ENCODE results near the gene DBT. TPM values are rescaled to one million over a fixed set of nuclear protein-coding genes. Genes with fewer than 3 reads are reported as not detected.

Gene DBT
- total and polyA plus RNA-seq, 2 of the 13 experiments (the other 11 are each of a cell fraction or from before 2014, with no cell fraction given) = 3.3 to 10.2 TPM

DNA sequence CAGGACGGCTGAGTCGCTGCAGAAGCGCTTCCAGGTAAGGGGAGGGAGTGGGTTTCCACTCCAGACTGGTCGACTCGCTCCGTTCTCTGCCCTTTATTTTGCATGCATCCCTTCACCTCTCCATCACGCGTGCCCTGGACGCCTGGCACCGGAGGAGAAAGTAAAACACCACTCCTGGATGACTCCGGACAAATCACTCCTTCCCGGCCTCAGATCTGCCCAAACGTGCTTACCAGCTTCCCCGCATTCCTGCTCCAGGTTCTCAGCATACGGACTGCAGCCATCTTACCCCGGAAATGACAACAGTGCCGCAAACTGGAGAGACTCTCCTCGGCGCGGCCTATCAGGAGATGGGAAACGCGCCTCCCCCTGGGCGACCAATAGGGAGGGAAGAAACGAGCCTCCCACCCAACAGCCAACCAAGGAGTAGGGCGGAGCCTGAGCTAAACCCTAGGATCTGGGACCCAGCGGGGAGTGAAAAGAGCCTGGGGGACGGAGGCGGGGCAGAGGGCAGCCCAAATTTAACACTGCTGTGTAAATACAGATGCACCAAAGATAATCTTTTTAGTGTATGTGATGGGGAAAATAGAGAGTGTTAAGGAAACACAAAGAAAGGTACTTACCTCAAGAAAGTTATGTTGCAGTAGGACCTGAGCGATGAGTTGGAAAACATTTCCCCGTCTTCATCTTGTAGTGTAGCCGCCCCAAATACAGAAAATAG is at the start of gene DBT (continued):
- TF ChIP-seq ZNF691 (CRISPR knock-in tag; IDR thresholded peaks at IDR 0.05; ENCODE audit: borderline replicate concordance, low read depth) (peak; percentile 48; the same call in 1 of the 2 replicates), RBFOX2 (IDR thresholded peaks at IDR 0.05; ENCODE audit: low read depth, low read length) (peak; percentile 43; the same call in 1 of the 2 replicates), ZNF282 (IDR thresholded peaks at IDR 0.05; ENCODE audit: partially characterized antibody) (no peak), ZNF264 (CRISPR knock-in tag; IDR thresholded peaks at IDR 0.05) (0 out of 2 replicates have a peak, but pooled peaks have one; percentile 22), SIN3B (IDR thresholded peaks at IDR 0.05; ENCODE audit: low read length) (no peak; the same call in 1 of the 2 replicates), KDM5A (IDR thresholded peaks at IDR 0.05; ENCODE audit: borderline replicate concordance, low read length) (peak; percentile 74), ZBTB3 (CRISPR knock-in tag; IDR thresholded peaks at IDR 0.05; ENCODE audit: borderline replicate concordance, low read depth) (no peak), MAZ (IDR thresholded peaks at IDR 0.05; ENCODE audit: borderline replicate concordance, low read depth, low read length) (no peak), MAZ (CRISPR knock-in tag; IDR thresholded peaks at IDR 0.05; ENCODE audit: low read depth) (no peak), XRCC5 (optimal IDR thresholded peaks at IDR 0.05; ENCODE audit: low read length) (peak; percentile 50), FOXK2 (IDR thresholded peaks at IDR 0.05) (0 out of 2 replicates have a peak, but pooled peaks have one; percentile 16), ZNF143 (CRISPR knock-in tag; IDR thresholded peaks at IDR 0.05) (0 out of 2 replicates have a peak, but pooled peaks have one; percentile 31), ZNF407 (CRISPR knock-in tag; IDR thresholded peaks at IDR 0.05; ENCODE audit: not compliant biosample characterization) (peak; percentile 59), GATAD1 (CRISPR knock-in tag; IDR thresholded peaks at IDR 0.05) (peak; percentile 92), TARDBP (CRISPR knock-in tag; IDR thresholded peaks at IDR 0.05) (peak; percentile 71; the same call in 1 of the 2 replicates), ZBTB7A (CRISPR knock-in tag; IDR thresholded peaks at IDR 0.05) (peak; percentile 61; the same call in 1 of the 2 replicates)
- TF ChIP-seq, protein P1, sequence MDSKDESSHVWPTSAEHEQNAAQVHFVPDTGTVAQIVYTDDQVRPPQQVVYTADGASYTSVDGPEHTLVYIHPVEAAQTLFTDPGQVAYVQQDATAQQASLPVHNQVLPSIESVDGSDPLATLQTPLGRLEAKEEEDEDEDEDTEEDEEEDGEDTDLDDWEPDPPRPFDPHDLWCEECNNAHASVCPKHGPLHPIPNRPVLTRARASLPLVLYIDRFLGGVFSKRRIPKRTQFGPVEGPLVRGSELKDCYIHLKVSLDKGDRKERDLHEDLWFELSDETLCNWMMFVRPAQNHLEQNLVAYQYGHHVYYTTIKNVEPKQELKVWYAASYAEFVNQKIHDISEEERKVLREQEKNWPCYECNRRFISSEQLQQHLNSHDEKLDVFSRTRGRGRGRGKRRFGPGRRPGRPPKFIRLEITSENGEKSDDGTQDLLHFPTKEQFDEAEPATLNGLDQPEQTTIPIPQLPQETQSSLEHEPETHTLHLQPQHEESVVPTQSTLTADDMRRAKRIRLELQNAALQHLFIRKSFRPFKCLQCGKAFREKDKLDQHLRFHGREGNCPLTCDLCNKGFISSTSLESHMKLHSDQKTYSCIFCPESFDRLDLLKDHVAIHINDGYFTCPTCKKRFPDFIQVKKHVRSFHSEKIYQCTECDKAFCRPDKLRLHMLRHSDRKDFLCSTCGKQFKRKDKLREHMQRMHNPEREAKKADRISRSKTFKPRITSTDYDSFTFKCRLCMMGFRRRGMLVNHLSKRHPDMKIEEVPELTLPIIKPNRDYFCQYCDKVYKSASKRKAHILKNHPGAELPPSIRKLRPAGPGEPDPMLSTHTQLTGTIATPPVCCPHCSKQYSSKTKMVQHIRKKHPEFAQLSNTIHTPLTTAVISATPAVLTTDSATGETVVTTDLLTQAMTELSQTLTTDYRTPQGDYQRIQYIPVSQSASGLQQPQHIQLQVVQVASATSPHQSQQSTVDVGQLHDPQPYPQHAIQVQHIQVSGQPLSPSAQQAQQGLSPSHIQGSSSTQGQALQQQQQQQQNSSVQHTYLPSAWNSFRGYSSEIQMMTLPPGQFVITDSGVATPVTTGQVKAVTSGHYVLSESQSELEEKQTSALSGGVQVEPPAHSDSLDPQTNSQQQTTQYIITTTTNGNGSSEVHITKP (CRISPR knock-in tag; IDR thresholded peaks at IDR 0.05; ENCODE audit: low read depth) = peak; percentile 73; the same call in 1 of the 2 replicates
